Central memory CD8-positive, alpha-beta T cell (primary cell): ENCODE measurements around the gene RTEL1.

Experiments used
- ATAC-seq: fragments of 150-1000 bp; cut with Tn5 transposase; replicated peaks from 2 replicates; pipeline ENCODE4 v1.10.0; 2022; ENCODE audit warnings: mild to moderate bottlenecking, moderate FRiP score, moderate number of reproducible peaks; ENCODE audit not compliant: poor library complexity, severe bottlenecking; ENCODE audit errors: extremely low read depth
- DNase-seq, 2 donors: peaks; one replicate each; pipeline ENCODE4 v3.0.0; 2021; ENCODE audit warnings: low spot score in 2 of 2
- H3K27ac Mint-ChIP-seq: one replicate; pipeline ENCODE4 v1.8.0; 2022; ENCODE audit warnings: low read depth, mild to moderate bottlenecking, moderate library complexity, mixed read lengths
- H3K27me3 Mint-ChIP-seq: one replicate; pipeline ENCODE4 v1.8.0; 2022; ENCODE audit warnings: mixed read lengths
- H3K36me3 Mint-ChIP-seq: one replicate; pipeline ENCODE4 v1.8.0; 2022; ENCODE audit warnings: mild to moderate bottlenecking, moderate library complexity, mixed read lengths; ENCODE audit not compliant: insufficient read depth
- H3K4me1 Mint-ChIP-seq: one replicate; pipeline ENCODE4 v1.8.0; 2022; ENCODE audit warnings: mixed read lengths
- H3K4me3 Mint-ChIP-seq: one replicate; pipeline ENCODE4 v1.8.0; 2022; ENCODE audit warnings: mild to moderate bottlenecking, moderate library complexity, mixed read lengths
- H3K9me3 Mint-ChIP-seq: one replicate; pipeline ENCODE4 v1.8.0; 2022; ENCODE audit warnings: mixed read lengths

RTEL1 gene

GRCh38 chr20:63685269-63686026, 27.3 kb downstream of the RTEL1 start:
- Mint-ChIP-seq H3K4me3 (no peak overlapping the region), H3K36me3 (peaks cover 1% of the 10 kb centered on the region), H3K27ac (no peak overlapping the region), H3K4me1 (no peaks in the 10 kb centered on the region), H3K27me3 (no peaks in the 10 kb centered on the region), H3K9me3 (no peaks in the 10 kb centered on the region)
- no peak for DNase-seq
- no peak for ATAC-seq

GRCh38 chr20:63686094-63686491, 28.0 kb downstream of the RTEL1 start:
- ATAC-seq (no peak), DNase-seq (no peak)
- no peaks in the 10 kb centered on the region for H3K4me1 Mint-ChIP-seq
- no peak overlapping the region for H3K4me3 Mint-ChIP-seq
- no peaks in the 10 kb centered on the region for H3K9me3 Mint-ChIP-seq
- no peak overlapping the region for H3K27ac Mint-ChIP-seq
- H3K36me3 Mint-ChIP-seq, result peaks cover 3% of the 10 kb centered on the region
- H3K27me3 Mint-ChIP-seq, result no peaks in the 10 kb centered on the region

GRCh38 chr20:63686492-63687321, 28.6 kb downstream of the RTEL1 start:
- Mint-ChIP-seq H3K4me1 (peaks cover 4% of the 10 kb centered on the region), H3K36me3 (peaks cover 9% of the 10 kb centered on the region), H3K9me3 (no peaks in the 10 kb centered on the region), H3K27ac (no peak overlapping the region), H3K27me3 (no peaks in the 10 kb centered on the region), H3K4me3 (no peak overlapping the region)
- no peak for DNase-seq
- peak; percentile 35 for ATAC-seq

- no peak overlapping the region for H3K27ac Mint-ChIP-seq
- H3K4me1 Mint-ChIP-seq, result peaks cover 4% of the 10 kb centered on the region
- DNase-seq, result no peak
- no peaks in the 10 kb centered on the region for H3K27me3 Mint-ChIP-seq
- ATAC-seq, result no peak
- H3K4me3 Mint-ChIP-seq, result no peak overlapping the region
- no peaks in the 10 kb centered on the region for H3K9me3 Mint-ChIP-seq
- H3K36me3 Mint-ChIP-seq, result peaks cover 13% of the 10 kb centered on the region
Observed at GRCh38 chr20:63687419-63688178, 29.5 kb downstream of the RTEL1 start.

DNA sequence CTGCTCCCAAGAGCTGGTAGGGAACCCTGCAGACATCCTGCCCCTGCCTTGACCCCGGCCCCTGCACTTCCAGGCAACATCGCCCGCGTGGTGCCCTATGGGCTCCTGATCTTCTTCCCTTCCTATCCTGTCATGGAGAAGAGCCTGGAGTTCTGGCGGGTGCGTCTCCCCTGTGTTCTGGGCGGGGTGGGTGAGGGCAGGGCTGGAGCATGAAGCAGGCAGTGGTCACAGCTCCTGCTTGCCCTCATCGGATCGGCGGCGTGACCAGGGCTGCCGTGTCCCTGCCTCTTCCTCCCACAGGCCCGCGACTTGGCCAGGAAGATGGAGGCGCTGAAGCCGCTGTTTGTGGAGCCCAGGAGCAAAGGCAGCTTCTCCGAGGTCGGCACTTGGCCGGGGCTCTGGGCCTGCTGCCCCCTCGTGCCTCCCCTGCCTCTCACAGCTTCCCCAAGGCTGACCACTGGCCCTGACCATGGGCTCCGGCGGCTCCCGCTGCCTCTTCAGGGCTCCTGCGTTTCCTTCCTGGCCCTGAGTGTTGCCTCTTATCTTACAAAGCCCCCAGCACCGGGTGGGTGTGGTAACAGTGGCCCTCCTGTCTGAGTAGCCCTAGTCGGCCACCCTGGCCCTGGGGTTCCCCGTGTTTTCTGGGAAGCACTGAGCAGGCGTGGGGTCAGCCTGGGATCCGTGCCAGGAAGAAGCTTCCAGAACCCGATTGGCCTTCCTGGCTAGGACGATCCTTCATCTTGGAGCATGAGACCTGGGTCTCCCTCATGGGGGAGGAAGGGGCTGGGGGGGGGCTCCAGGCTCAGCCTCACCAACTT, 30.3 kb downstream of the RTEL1 start:
- ATAC-seq (no peak), DNase-seq (no peak)
- no peak overlapping the region for H3K4me3 Mint-ChIP-seq
- H3K4me1 Mint-ChIP-seq, result peaks cover 4% of the 10 kb centered on the region
- H3K27ac Mint-ChIP-seq, result no peak overlapping the region
- H3K9me3 Mint-ChIP-seq, result no peaks in the 10 kb centered on the region
- peaks cover 20% of the 10 kb centered on the region for H3K36me3 Mint-ChIP-seq
- H3K27me3 Mint-ChIP-seq, result no peaks in the 10 kb centered on the region

GRCh38 chr20:63689046-63690002, 31.2 kb downstream of the RTEL1 start:
- ATAC-seq, result no peak
- DNase-seq, result no peak
- H3K36me3 Mint-ChIP-seq, result peaks cover 26% of the 10 kb centered on the region
- H3K4me1 Mint-ChIP-seq, result peaks cover 9% of the 10 kb centered on the region
- no peaks in the 10 kb centered on the region for H3K27me3 Mint-ChIP-seq
- no peaks in the 10 kb centered on the region for H3K9me3 Mint-ChIP-seq
- no peak overlapping the region for H3K4me3 Mint-ChIP-seq
- no peak overlapping the region for H3K27ac Mint-ChIP-seq

DNA sequence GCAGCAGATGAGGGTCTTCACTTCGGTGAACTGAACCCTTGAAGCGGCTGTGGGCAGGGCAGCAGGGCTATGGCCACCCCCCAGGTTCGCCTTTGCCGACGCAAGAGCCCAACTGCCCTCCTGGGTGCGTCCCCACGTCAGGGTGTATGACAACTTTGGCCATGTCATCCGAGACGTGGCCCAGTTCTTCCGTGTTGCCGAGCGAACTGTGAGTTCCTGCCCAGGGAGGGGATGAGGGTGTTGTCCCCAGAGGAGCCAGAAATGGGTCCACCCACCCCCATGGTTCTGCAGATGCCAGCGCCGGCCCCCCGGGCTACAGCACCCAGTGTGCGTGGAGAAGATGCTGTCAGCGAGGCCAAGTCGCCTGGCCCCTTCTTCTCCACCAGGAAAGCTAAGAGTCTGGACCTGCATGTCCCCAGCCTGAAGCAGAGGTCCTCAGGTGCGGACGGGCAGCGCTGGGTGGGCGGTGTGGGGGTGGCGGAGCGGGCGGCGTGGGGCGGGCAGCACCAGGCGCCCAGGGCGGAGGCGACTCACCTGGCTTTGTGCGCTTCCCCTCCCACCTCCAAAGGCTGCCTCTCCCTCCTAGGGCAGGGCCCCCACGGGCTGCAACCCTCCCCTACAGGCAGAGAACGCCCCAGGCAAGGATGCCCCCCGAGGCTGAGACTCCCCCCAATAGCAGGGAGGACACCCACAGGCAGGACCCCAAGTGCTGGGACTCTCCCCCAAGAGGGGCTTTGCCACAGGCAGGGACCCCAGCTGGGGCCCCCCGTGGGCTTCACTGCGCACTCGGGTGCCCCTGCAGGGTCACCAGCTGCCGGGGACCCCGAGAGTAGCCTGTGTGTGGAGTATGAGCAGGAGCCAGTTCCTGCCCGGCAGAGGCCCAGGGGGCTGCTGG, 32.1 kb downstream of the RTEL1 start:
- no peak overlapping the region for H3K4me3 Mint-ChIP-seq
- H3K4me1 Mint-ChIP-seq, result peaks cover 9% of the 10 kb centered on the region
- H3K27ac Mint-ChIP-seq, result no peak overlapping the region
- no peak for DNase-seq
- H3K9me3 Mint-ChIP-seq, result no peaks in the 10 kb centered on the region
- no peaks in the 10 kb centered on the region for H3K27me3 Mint-ChIP-seq
- ATAC-seq, result no peak
- H3K36me3 Mint-ChIP-seq, result peaks cover 26% of the 10 kb centered on the region

- ATAC-seq (no peak), DNase-seq (no peak)
- peaks cover 11% of the 10 kb centered on the region for H3K4me1 Mint-ChIP-seq
- no peaks in the 10 kb centered on the region for H3K27me3 Mint-ChIP-seq
- H3K4me3 Mint-ChIP-seq, result peak overlapping the region; percentile 11
- H3K27ac Mint-ChIP-seq, result no peak overlapping the region
- peaks cover 30% of the 10 kb centered on the region for H3K36me3 Mint-ChIP-seq
- H3K9me3 Mint-ChIP-seq, result no peaks in the 10 kb centered on the region
Observed at GRCh38 chr20:63690898-63691710, 33.0 kb downstream of the RTEL1 start.

DNA sequence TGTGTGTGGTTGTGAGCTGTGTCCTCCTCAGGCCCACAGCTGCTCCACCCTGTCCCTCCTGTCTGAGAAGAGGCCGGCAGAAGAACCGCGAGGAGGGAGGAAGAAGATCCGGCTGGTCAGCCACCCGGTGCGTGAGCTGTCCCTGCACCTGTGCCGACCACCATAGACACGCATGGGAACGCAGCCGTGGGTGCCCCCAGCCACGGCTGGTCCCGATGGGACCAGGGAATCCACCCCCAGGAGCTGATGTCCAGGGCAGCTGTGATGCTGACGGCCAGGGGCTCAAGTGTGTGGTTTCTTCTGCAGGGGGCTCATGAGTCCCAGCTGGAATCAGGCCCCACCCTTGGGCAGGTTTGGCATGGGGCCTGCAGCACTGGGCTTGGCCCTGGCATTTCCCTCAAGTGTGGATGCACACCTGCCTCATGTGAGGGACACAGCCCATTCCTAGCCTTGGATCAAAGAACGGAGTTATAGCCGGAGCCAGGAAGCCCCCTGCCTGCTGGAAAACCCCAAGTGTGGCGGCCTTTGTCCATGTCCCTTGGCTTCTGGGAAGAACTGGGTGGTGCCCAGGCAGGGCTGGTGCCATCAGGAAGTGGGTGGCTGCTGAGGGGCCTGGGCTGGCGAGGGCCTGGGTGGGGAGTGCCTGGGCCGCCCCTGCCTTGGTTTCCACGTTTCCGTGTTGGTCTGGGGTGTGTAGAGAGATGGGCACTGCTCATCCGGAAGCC, 33.8 kb downstream of the RTEL1 start:
- peaks cover 32% of the 10 kb centered on the region for H3K36me3 Mint-ChIP-seq
- H3K4me1 Mint-ChIP-seq, result peaks cover 14% of the 10 kb centered on the region
- DNase-seq (no peak), ATAC-seq (no peak)
- H3K4me3 Mint-ChIP-seq, result no peak overlapping the region
- peak overlapping the region; percentile 96 for H3K27ac Mint-ChIP-seq
- no peaks in the 10 kb centered on the region for H3K9me3 Mint-ChIP-seq
- no peaks in the 10 kb centered on the region for H3K27me3 Mint-ChIP-seq
